Hepatocyte (in vitro differentiated cells): Measurements from ENCODE around the gene CBY1. TPM values are rescaled to one million over a fixed set of nuclear protein-coding genes. Genes with fewer than 3 reads are reported as not detected.

ENCODE experiments used
- DNase-seq: peaks from one replicate; pipeline ENCODE4 v3.0.0-alpha.2; 2016; ENCODE audit warnings: low spot score
- H2AFZ ChIP-seq: fragments of 200-600 bp; sonication (generic); 2 replicates; pipeline ENCODE4 v1.6.0; 2016; ENCODE audit warnings: antibody characterized with exemption, mild to moderate bottlenecking
- H3K27ac ChIP-seq: fragments of 200-600 bp; sonication (generic); 2 replicates; pipeline ENCODE4 v1.5.1; 2016; ENCODE audit warnings: mild to moderate bottlenecking
- H3K27me3 ChIP-seq: fragments of 200-600 bp; sonication (generic); 2 replicates; pipeline ENCODE4 v1.6.1; 2016
- H3K36me3 ChIP-seq: fragments of 200-600 bp; sonication (generic); replicated peaks from 2 replicates; pipeline ENCODE4 v1.5.1; 2016; ENCODE audit warnings: low read depth; ENCODE audit not compliant: insufficient read depth
- H3K4me1 ChIP-seq: fragments of 200-600 bp; sonication (generic); 2 replicates; pipeline ENCODE4 v1.5.1; 2016; ENCODE audit warnings: mild to moderate bottlenecking, moderate library complexity; ENCODE audit not compliant: insufficient read depth
- H3K4me2 ChIP-seq: fragments of 200-600 bp; sonication (generic); 2 replicates; pipeline ENCODE4 v1.6.0; 2016
- H3K4me3 ChIP-seq: fragments of 200-600 bp; sonication (generic); 2 replicates; pipeline ENCODE4 v1.5.1; 2016; ENCODE audit warnings: mild to moderate bottlenecking
- H3K79me2 ChIP-seq: fragments of 200-600 bp; sonication (generic); 2 replicates; pipeline ENCODE4 v1.6.0; 2017; ENCODE audit warnings: mild to moderate bottlenecking
- H3K9me2 ChIP-seq: fragments of 200-600 bp; sonication (generic); replicated peaks from 2 replicates; pipeline ENCODE4 v1.6.0; 2017; ENCODE audit warnings: mild to moderate bottlenecking; ENCODE audit not compliant: insufficient read depth
- H3K9me3 ChIP-seq: fragments of 200-600 bp; sonication (generic); 2 replicates; pipeline ENCODE4 v1.5.1; 2016; ENCODE audit warnings: low read depth, mild to moderate bottlenecking
- H4K20me1 ChIP-seq: fragments of 200-600 bp; sonication (generic); 2 replicates; pipeline ENCODE4 v1.6.0; 2016; ENCODE audit warnings: mild to moderate bottlenecking; ENCODE audit not compliant: insufficient read depth, poor library complexity, severe bottlenecking
- CTCF ChIP-seq: fragments of 200-600 bp; sonication (generic); IDR thresholded peaks from 2 replicates; pipeline ENCODE4 v1.5.1; 2016; ENCODE audit warnings: antibody characterized with exemption, mild to moderate bottlenecking; ENCODE audit not compliant: poor library complexity
- EZH2 ChIP-seq: fragments of 200-600 bp; sonication (generic); IDR thresholded peaks from 2 replicates; pipeline ENCODE4 v1.6.1; 2016; ENCODE audit warnings: antibody characterized with exemption, mild to moderate bottlenecking, borderline replicate concordance
- EZH2phosphoT487 ChIP-seq: fragments of 200-600 bp; sonication (generic); IDR thresholded peaks from one replicate; pipeline ENCODE4 v1.6.1; 2018; ENCODE audit warnings: antibody characterized with exemption, mild to moderate bottlenecking, low read depth, moderate library complexity; ENCODE audit not compliant: unreplicated experiment, severe bottlenecking
- WGBS: methylation state at CpG from one replicate; pipeline ENCODE4 v1.1.6; 2016; ENCODE audit warnings: low lambda C conversion rate; ENCODE audit errors: missing lambda C conversion rate; 5-methylcytosine and 5-hydroxymethylcytosine counted together
- polyA plus RNA-seq: library from polyadenylated mRNA; unstranded; fragments of >200 nt; fragmentation: Nextera tagmentation; extraction: Ambion mirVana; gene quantifications from 2 replicates; pipeline ENCODE4 v1.2.1, GENCODE V29; 2016
- total RNA-seq: library from RNA; depleted of rRNA; stranded (reverse); fragments of >200 nt; gene quantifications from 2 replicates; pipeline ENCODE4 v1.2.3, GENCODE V29; 2014

CBY1 gene
- total and polyA plus RNA-seq, 2 experiments from 2014 or later, result 19.7 to 35.8 TPM

- H3K9me3 ChIP-seq, result no peaks in the 10 kb centered on the region
- H3K79me2 ChIP-seq, result peaks cover 91% of the 10 kb centered on the region
- TF ChIP-seq EZH2phosphoT487 (no peak), CTCF (no peak), EZH2 (no peak)
- WGBS, result 93% methylated on average over 3 of the region's 3 CpGs
- H3K36me3 ChIP-seq, result no peaks in the 10 kb centered on the region
- no peak overlapping the region for H3K27ac ChIP-seq
- H2AFZ ChIP-seq, result no peak overlapping the region
- H3K4me1 ChIP-seq, result peaks cover 12% of the 10 kb centered on the region
- H4K20me1 ChIP-seq, result peaks cover 86% of the 10 kb centered on the region
- H3K4me2 ChIP-seq, result no peak overlapping the region
- DNase-seq, result no peak
- no peak overlapping the region for H3K4me3 ChIP-seq
- no peaks in the 10 kb centered on the region for H3K9me2 ChIP-seq
- no peaks in the 10 kb centered on the region for H3K27me3 ChIP-seq
Observed at GRCh38 chr22:38710351-38710750, 53.9 kb downstream of the CBY1 start.

DNA sequence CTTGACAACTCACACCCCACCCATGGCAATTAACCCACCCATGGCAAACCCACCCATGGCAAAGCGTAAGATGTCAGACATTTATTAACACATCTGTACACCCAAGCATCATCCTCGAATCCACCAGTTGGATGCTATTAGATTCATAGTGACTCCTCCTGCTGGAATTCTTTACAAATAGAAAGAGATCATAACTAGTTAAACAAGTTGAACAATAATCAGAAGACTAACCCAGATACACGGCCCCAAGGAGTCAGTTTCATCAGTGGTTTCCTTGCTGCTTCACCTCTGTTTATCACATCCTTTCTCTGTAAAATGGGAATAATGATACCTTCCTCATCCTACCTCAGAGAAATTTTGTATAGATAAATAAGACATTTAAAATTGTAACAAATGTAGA lies 54.4 kb downstream of the CBY1 start:
- no peak for DNase-seq
- Histone ChIP-seq H3K4me1 (peaks cover 12% of the 10 kb centered on the region), H3K9me3 (no peaks in the 10 kb centered on the region), H3K27me3 (no peaks in the 10 kb centered on the region), H4K20me1 (peaks cover 90% of the 10 kb centered on the region), H2AFZ (no peak overlapping the region), H3K27ac (no peak overlapping the region), H3K9me2 (no peaks in the 10 kb centered on the region), H3K4me3 (no peak overlapping the region), H3K79me2 (peaks cover 96% of the 10 kb centered on the region), H3K4me2 (no peak overlapping the region), H3K36me3 (no peaks in the 10 kb centered on the region)
- TF ChIP-seq CTCF (no peak), EZH2phosphoT487 (no peak), EZH2 (no peak)
- 90% methylated on average over 3 of the region's 3 CpGs for WGBS

GRCh38 chr22:38712486-38713207 lies 56.2 kb downstream of the CBY1 start:
- Histone ChIP-seq H3K9me3 (no peaks in the 10 kb centered on the region), H4K20me1 (peaks cover 78% of the 10 kb centered on the region), H3K36me3 (no peaks in the 10 kb centered on the region), H3K79me2 (peaks cover 83% of the 10 kb centered on the region), H3K9me2 (no peaks in the 10 kb centered on the region), H3K4me1 (peaks cover 6% of the 10 kb centered on the region), H3K27ac (no peak overlapping the region), H3K4me3 (no peak overlapping the region), H2AFZ (no peak overlapping the region), H3K4me2 (no peak overlapping the region), H3K27me3 (no peaks in the 10 kb centered on the region)
- DNase-seq, result no peak
- WGBS, result 77% methylated on average over 11 of the region's 11 CpGs
- TF ChIP-seq CTCF, result no peak
- TF ChIP-seq EZH2, result no peak
- no peak for TF ChIP-seq EZH2phosphoT487
